ENCODE data around the gene CPSF7.

DNA sequence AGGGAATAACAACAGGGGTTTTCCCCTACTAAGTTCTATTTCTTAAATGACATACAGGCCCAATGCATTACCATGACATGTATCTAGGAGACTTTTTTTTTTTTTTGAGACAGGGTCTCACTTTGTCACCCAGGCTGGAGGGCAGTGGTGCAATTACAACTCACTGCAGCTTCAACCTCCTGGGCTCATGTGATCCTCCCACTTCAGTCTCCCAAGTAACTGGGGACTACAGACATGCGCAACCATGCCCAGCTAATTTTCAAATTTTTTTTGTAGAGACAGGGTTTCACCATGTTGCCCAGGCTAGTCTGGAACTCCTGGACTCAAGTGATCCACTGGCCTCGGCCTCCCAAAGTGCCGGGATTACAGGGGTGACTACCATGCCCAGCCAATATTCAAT is 7.5 kb downstream of the CPSF7 start:
- TF ChIP-seq, protein P1, sequence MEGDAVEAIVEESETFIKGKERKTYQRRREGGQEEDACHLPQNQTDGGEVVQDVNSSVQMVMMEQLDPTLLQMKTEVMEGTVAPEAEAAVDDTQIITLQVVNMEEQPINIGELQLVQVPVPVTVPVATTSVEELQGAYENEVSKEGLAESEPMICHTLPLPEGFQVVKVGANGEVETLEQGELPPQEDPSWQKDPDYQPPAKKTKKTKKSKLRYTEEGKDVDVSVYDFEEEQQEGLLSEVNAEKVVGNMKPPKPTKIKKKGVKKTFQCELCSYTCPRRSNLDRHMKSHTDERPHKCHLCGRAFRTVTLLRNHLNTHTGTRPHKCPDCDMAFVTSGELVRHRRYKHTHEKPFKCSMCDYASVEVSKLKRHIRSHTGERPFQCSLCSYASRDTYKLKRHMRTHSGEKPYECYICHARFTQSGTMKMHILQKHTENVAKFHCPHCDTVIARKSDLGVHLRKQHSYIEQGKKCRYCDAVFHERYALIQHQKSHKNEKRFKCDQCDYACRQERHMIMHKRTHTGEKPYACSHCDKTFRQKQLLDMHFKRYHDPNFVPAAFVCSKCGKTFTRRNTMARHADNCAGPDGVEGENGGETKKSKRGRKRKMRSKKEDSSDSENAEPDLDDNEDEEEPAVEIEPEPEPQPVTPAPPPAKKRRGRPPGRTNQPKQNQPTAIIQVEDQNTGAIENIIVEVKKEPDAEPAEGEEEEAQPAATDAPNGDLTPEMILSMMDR (IDR thresholded peaks at IDR 0.05; ENCODE audit: insufficient read depth, low read depth, low read length), result no peak
- TF ChIP-seq EZH2 (IDR thresholded peaks at IDR 0.05; ENCODE audit: insufficient read depth, low read length), result no peak

All from astrocyte (in vitro differentiated cells and primary cell).